Measurements from ENCODE around the gene MREG. TPM values are rescaled to one million over a fixed set of nuclear protein-coding genes. Genes with fewer than 3 reads are reported as not detected.

Gene MREG
- total and polyA plus RNA-seq, 4 donors, result 0.87 to 3.1 (median 2.7) TPM

DNA sequence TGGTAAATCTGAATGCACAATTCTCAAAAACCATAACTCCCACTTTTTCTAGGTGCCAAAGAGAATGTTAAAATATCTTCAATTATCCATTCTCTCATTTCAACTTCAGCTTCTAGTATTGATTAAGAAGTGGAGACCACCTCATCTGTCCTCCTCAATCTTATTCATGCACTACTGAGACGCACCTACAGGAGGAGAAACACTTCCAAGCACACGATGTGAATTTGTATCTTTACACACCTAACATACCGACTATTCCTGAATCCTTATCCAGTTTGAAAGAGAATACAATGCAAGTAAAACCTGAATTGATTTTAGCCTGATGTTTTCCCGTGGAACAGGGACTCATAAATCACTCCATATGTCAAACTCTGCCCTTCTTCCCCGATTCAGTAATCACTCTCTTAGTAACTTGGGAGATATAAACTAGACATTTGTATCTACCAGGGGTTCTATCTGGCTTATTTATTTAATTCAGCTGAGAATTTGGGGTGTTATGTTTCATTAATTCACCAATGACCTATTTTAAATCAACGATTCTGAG lies 101.0 kb downstream of the MREG start:
- Histone ChIP-seq H3K27ac (ENCODE audit: low read depth in 1 of 2, low read length in 2 of 2) (no peak overlapping the region), H3K27me3 (ENCODE audit: control insufficient read depth in 4 of 4, insufficient read depth in 4 of 4, low read length in 3 of 4) (no peaks in the 10 kb centered on the region), H3K4me1 (ENCODE audit: control insufficient read depth in 4 of 4, insufficient read depth in 4 of 4, low read length in 3 of 4) (no peaks in the 10 kb centered on the region), H3K36me3 (ENCODE audit: control insufficient read depth in 4 of 4, insufficient read depth in 3 of 4, low read depth in 1 of 4, low read length in 3 of 4) (no peaks in the 10 kb centered on the region), H3K4me3 (ENCODE audit: low read depth in 1 of 3, low read length in 3 of 3) (no peak overlapping the region), H3K9me3 (ENCODE audit: control insufficient read depth in 4 of 4, low read length in 3 of 4) (no peaks in the 10 kb centered on the region), H3K9ac (ENCODE audit: low read depth in 1 of 2, low read length in 2 of 2) (no peak overlapping the region)
- no peak for DNase-seq (ENCODE audit: low spot score)
- WGBS, result 78% methylated on average over 6 of the region's 6 CpGs
- TF ChIP-seq TAF1 (conservative IDR thresholded peaks at IDR 0.05) (no peak), HNF4G (IDR thresholded peaks at IDR 0.05) (no peak), FOXA2 (IDR thresholded peaks at IDR 0.05) (no peak), EGR1 (IDR thresholded peaks at IDR 0.05; ENCODE audit: low read depth in 2 of 2) (no peak), CTCF (IDR thresholded peaks at IDR 0.05; ENCODE audit: low read depth, low read length, missing input control) (no peak), FOXA1 (IDR thresholded peaks at IDR 0.05) (no peak), JUND (IDR thresholded peaks at IDR 0.05) (no peak), RAD21 (IDR thresholded peaks at IDR 0.05) (no peak), HNF4A (conservative IDR thresholded peaks at IDR 0.05) (no peak), ATF3 (IDR thresholded peaks at IDR 0.05) (no peak), REST (IDR thresholded peaks at IDR 0.05) (no peak), GABPA (IDR thresholded peaks at IDR 0.05 in 1 of 2, conservative IDR thresholded peaks at IDR 0.05 in 1 of 2) (no peak), SP1 (IDR thresholded peaks at IDR 0.05) (no peak), ZBTB33 (IDR thresholded peaks at IDR 0.05) (no peak), YY1 (IDR thresholded peaks at IDR 0.05) (no peak), RXRA (IDR thresholded peaks at IDR 0.05) (no peak), NR2F2 (IDR thresholded peaks at IDR 0.05) (no peak)
- TF ChIP-seq, protein P1, sequence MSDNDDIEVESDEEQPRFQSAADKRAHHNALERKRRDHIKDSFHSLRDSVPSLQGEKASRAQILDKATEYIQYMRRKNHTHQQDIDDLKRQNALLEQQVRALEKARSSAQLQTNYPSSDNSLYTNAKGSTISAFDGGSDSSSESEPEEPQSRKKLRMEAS (IDR thresholded peaks at IDR 0.05), result no peak

All from liver (tissue), 9 donors.